SK-N-SH (cell line): ENCODE results near the gene RGS10.

Experiments used
- CTCF ChIP-seq: fragments of 200-600 bp; sonication (generic); IDR thresholded peaks from 2 replicates; pipeline ENCODE4 v1.6.1; 2017; ENCODE audit warnings: antibody characterized with exemption, mild to moderate bottlenecking, moderate library complexity
- ELF1 ChIP-seq: IDR thresholded peaks from 2 replicates; pipeline ENCODE4 v1.4.0; 2012
- EP300 ChIP-seq, 2 experiments: IDR thresholded peaks; 2 replicates each; pipeline versions ENCODE4 v1.4.0 to v1.6.1; 2012; ENCODE audit warnings: borderline replicate concordance in 1 of 2, low read depth in 1 of 2, low read length in 1 of 2
- EZH2phosphoT487 ChIP-seq: fragments of 200-600 bp; sonication (generic); IDR thresholded peaks from 2 replicates; pipeline ENCODE4 v1.6.1; 2017; ENCODE audit warnings: low read depth, mixed run types, mild to moderate bottlenecking, antibody characterized with exemption, moderate library complexity, borderline replicate concordance
- FOSL2 ChIP-seq: IDR thresholded peaks from 2 replicates; pipeline ENCODE4 v1.4.0; 2012; ENCODE audit warnings: low read depth, mild to moderate bottlenecking, moderate library complexity, borderline replicate concordance
- GABPA ChIP-seq: IDR thresholded peaks from 2 replicates; pipeline ENCODE4 v1.4.0; 2012; ENCODE audit warnings: low read depth, mild to moderate bottlenecking
- IRF3 ChIP-seq: fragments of 150-350 bp; IDR thresholded peaks from 2 replicates; pipeline ENCODE4 v1.6.1; 2016; ENCODE audit warnings: mild to moderate bottlenecking, low read depth, low read length
- MXI1 ChIP-seq: IDR thresholded peaks from 2 replicates; pipeline ENCODE4 v1.6.1; 2012; ENCODE audit warnings: mild to moderate bottlenecking, low read depth, low read length, improper control_type of control experiment
- POLR2AphosphoS5 ChIP-seq: IDR thresholded peaks from 2 replicates; pipeline ENCODE4 v1.6.1; 2012; ENCODE audit warnings: low read depth, low read length
- SMC3 ChIP-seq: IDR thresholded peaks from 2 replicates; pipeline ENCODE4 v1.6.1; 2012; ENCODE audit warnings: low read depth, low read length, improper control_type of control experiment
- YY1 ChIP-seq: IDR thresholded peaks from 2 replicates; pipeline ENCODE4 v1.4.0; 2012; ENCODE audit warnings: low read depth, mild to moderate bottlenecking

- no peak for TF ChIP-seq POLR2AphosphoS5
- no peak for TF ChIP-seq SMC3
- TF ChIP-seq MXI1: no peak
- no peak for TF ChIP-seq IRF3
- no peak for TF ChIP-seq GABPA
- TF ChIP-seq FOSL2: no peak
- TF ChIP-seq ELF1: no peak
- TF ChIP-seq EP300 (IDR thresholded peaks at IDR 0.05; ENCODE audit: borderline replicate concordance in 1 of 2, low read depth in 1 of 2, low read length in 1 of 2): no peak
- TF ChIP-seq EZH2phosphoT487: no peak
- no peak for TF ChIP-seq CTCF
- TF ChIP-seq YY1: no peak
These were observed 43.4 kb downstream of the RGS10 start for GRCh38 chr10:119498889-119499676.
